K562 (cell line): ENCODE results near the gene CMTM8. TPM values are rescaled to one million over a fixed set of nuclear protein-coding genes. Genes with fewer than 3 reads are reported as not detected.

ENCODE experiments used
- ATAC-seq: fragments of 200-7000 bp; cut with Tn5 transposase; 3 replicates; pipeline ENCODE4 v1.9.1; 2020; ENCODE audit warnings: moderate library complexity
- BruUV-seq: library from RNA; stranded (reverse); fragments of 400-500 nt; replicated peaks from 2 replicates; lab custom pipeline; 2021; lab: Mats Ljungman, UMichigan
- CTCF ChIA-PET: fragments of 300-600 bp; formaldehyde crosslinking; extraction: SDS; loops from one replicate; lab custom pipeline; 2021; ENCODE audit warnings: low intra/inter-chr PET ratio; lab: Yijun Ruan, JAX
- POLR2A ChIA-PET: fragments of 300-600, 350-650 bp; sonication (Branson Sonifier 250); formaldehyde crosslinking; extraction: SDS; loops from one replicate; lab custom pipeline; 2021; ENCODE audit warnings: antibody characterized with exemption, inconsistent platforms; lab: Yijun Ruan, JAX
- DNase-seq, 4 experiments: peaks; one replicate each; pipeline versions ENCODE4 v3.0.0 to v3.0.0-alpha.2; 2011 to 2018; ENCODE audit warnings: low spot score in 3 of 4, mixed read lengths in 3 of 4; ENCODE audit errors: extremely low read depth in 1 of 4
- FAIRE-seq: peaks from 2 replicates; lab custom pipeline; 2011; peaks lifted over from hg19 to GRCh38; lab: Jason Lieb, UNC
- H2AFZ ChIP-seq: 2 replicates; pipeline ENCODE4 v1.6.0; 2011; ENCODE audit warnings: low read depth, low read length, control low read depth, inconsistent platforms
- H3K27ac ChIP-seq: fragments of 200-600 bp; 3 replicates; pipeline ENCODE4 v1.8.0; 2011; ENCODE audit warnings: low read depth, mild to moderate bottlenecking, control low read depth, inconsistent platforms, low read length, moderate library complexity, mixed read lengths; ENCODE audit errors: extremely low read depth
- H3K27me3 ChIP-seq, 2 experiments: fragments of 300-600 bp in 1 of 2; 2 replicates in 1 of 2; 3 replicates in 1 of 2; pipeline versions ENCODE4 v1.6.0 to v1.8.0; 2011; ENCODE audit warnings: inconsistent platforms in 2 of 2, low read length in 2 of 2, mild to moderate bottlenecking in 1 of 2, mixed read lengths in 1 of 2, moderate library complexity in 1 of 2; ENCODE audit not compliant: control insufficient read depth in 2 of 2, insufficient read depth in 2 of 2
- H3K36me3 ChIP-seq: fragments of 300-600 bp; 3 replicates; pipeline ENCODE4 v1.8.0; 2011; ENCODE audit warnings: mild to moderate bottlenecking, low read length, inconsistent platforms; ENCODE audit not compliant: control insufficient read depth, insufficient read depth
- H3K4me1 ChIP-seq, 2 experiments: fragments of 200-600 bp in 1 of 2; replicated peaks in 1 of 2; 2 replicates in 1 of 2; 3 replicates in 1 of 2; pipeline versions ENCODE4 v1.5.1 to v1.8.0; 2011; ENCODE audit warnings: inconsistent platforms in 2 of 2, low read length in 2 of 2, mild to moderate bottlenecking in 1 of 2, mixed read lengths in 1 of 2, moderate library complexity in 1 of 2; ENCODE audit not compliant: control insufficient read depth in 2 of 2, insufficient read depth in 2 of 2
- H3K4me2 ChIP-seq: 2 replicates; pipeline ENCODE4 v1.6.1; 2011; ENCODE audit warnings: low read length, control low read depth, inconsistent platforms, mixed read lengths; ENCODE audit not compliant: insufficient read depth
- H3K4me3 ChIP-seq: fragments of 200-600 bp; sonication (generic), shearing (Covaris generic); 2 replicates; pipeline ENCODE4 v1.5.1; 2016; ENCODE audit warnings: control low read depth, inconsistent platforms
- H3K79me2 ChIP-seq: fragments of 200-600 bp; 3 replicates; pipeline ENCODE4 v1.8.0; 2011; ENCODE audit warnings: low read length, inconsistent platforms; ENCODE audit not compliant: control insufficient read depth, insufficient read depth
- H3K9ac ChIP-seq, 2 experiments: 2 replicates each; pipeline versions ENCODE4 v1.6.0 to v1.6.1; 2011; ENCODE audit warnings: low read depth in 2 of 2, low read length in 2 of 2, control low read depth in 1 of 2, inconsistent platforms in 1 of 2, mild to moderate bottlenecking in 1 of 2, mixed read lengths in 1 of 2; ENCODE audit not compliant: insufficient read depth in 1 of 2
- H3K9me1 ChIP-seq: one replicate; pipeline ENCODE4 v1.6.0; 2011; ENCODE audit warnings: inconsistent platforms, mild to moderate bottlenecking, low read length, moderate library complexity; ENCODE audit not compliant: control insufficient read depth, insufficient read depth
- H3K9me3 ChIP-seq: replicated peaks from 2 replicates; pipeline ENCODE4 v1.5.1; 2011; ENCODE audit warnings: low read depth, low read length, inconsistent platforms; ENCODE audit not compliant: control insufficient read depth, insufficient read depth
- H4K20me1 ChIP-seq: replicated peaks from 2 replicates; pipeline ENCODE4 v1.6.1; 2011; ENCODE audit warnings: low read length, inconsistent platforms, mixed read lengths; ENCODE audit not compliant: control insufficient read depth, insufficient read depth
- BDP1 ChIP-seq: IDR thresholded peaks from 3 replicates; pipeline ENCODE4 v1.6.1; 2011; ENCODE audit not compliant: insufficient read length, insufficient read depth
- BRCA1 ChIP-seq, 2 experiments: fragments of 450-650 bp in 1 of 2; sonication (generic) in 1 of 2; formaldehyde crosslinking in 1 of 2; IDR thresholded peaks; 2 replicates each; pipeline versions ENCODE4 v1.5.0 to v1.6.1; 2017 to 2020; ENCODE audit warnings: mild to moderate bottlenecking in 1 of 2, missing genetic modification reagents in 1 of 2
- CEBPB ChIP-seq: fragments of 450-650 bp; IDR thresholded peaks from 2 replicates; pipeline ENCODE4 v1.6.1; 2016; ENCODE audit warnings: missing genetic modification characterization, missing compliant biosample characterization
- CEBPG ChIP-seq, 3 experiments: fragments of 200-800 bp in 1 of 3; sonication (Bioruptor generic) in 1 of 3; sonication (generic) in 1 of 3; formaldehyde crosslinking in 1 of 3; IDR thresholded peaks in 2 of 3; conservative IDR thresholded peaks in 1 of 3; 2 replicates each; pipeline versions ENCODE4 v1.6.1 to v1.8.0; 2016 to 2022; ENCODE audit warnings: missing compliant biosample characterization in 2 of 3, missing genetic modification characterization in 2 of 3, mild to moderate bottlenecking in 1 of 3, missing genetic modification reagents in 1 of 3
- FOXJ3 ChIP-seq: sonication (generic); formaldehyde crosslinking; IDR thresholded peaks from 2 replicates; pipeline ENCODE4 v1.4.0; 2020; ENCODE audit warnings: mild to moderate bottlenecking, missing genetic modification reagents
- PRMT5 ChIP-seq: sonication (generic); formaldehyde crosslinking; IDR thresholded peaks from 2 replicates; pipeline ENCODE4 v1.5.0; 2020; ENCODE audit warnings: missing genetic modification reagents
- SMAD1 ChIP-seq: fragments of 150-350 bp; IDR thresholded peaks from 2 replicates; pipeline ENCODE4 v1.6.1; 2014; ENCODE audit warnings: low read length, low read depth; ENCODE audit not compliant: partially characterized antibody
- TAL1 ChIP-seq: fragments of 450-650 bp; IDR thresholded peaks from 2 replicates; pipeline ENCODE4 v1.6.1; 2016; ENCODE audit warnings: mild to moderate bottlenecking
- TFAP4 ChIP-seq: sonication (generic); formaldehyde crosslinking; IDR thresholded peaks from 2 replicates; pipeline ENCODE4 v1.8.0; 2022; ENCODE audit warnings: missing genetic modification reagents, mild to moderate bottlenecking, moderate library complexity, borderline replicate concordance
- in situ Hi-C: fragments of 300-500 bp; cut with MboI; formaldehyde crosslinking; loops from 4 replicates; pipeline ENCODE4 v1.15.0; 2018; ENCODE audit warnings: inconsistent platforms, mixed read lengths
- intact Hi-C: fragments of 100-400 bp; cut with micrococcal nuclease; formaldehyde crosslinking; loops from 2 replicates; pipeline ENCODE4 v1.14.2; 2022
- polyA plus RNA-seq, 8 experiments: library from polyadenylated mRNA; depleted of rRNA in 4 of 8; stranded (reverse) in 5 of 8; unstranded in 3 of 8; fragments of >200 nt; fragmentation: Nextera tagmentation in 2 of 8; fragmentation: Illumina TruSeq in 1 of 8; extraction: Ambion mirVana in 2 of 8; extraction: Trizol in 1 of 8; gene quantifications; 2 replicates each; pipeline versions ENCODE4 v1.2.1 to v1.2.3, GENCODE V29; 2011 to 2014; ENCODE audit warnings: inconsistent platforms in 1 of 8, missing spikeins in 1 of 8
- total RNA-seq, 7 experiments: library from RNA; depleted of rRNA in 6 of 7; stranded (reverse); fragments of >200 nt in 6 of 7; fragmentation: Illumina TruSeq in 2 of 7; extraction: Trizol in 2 of 7; gene quantifications; 2 replicates each; pipeline versions ENCODE4 v1.2.1 to v1.2.3, GENCODE V29; 2011 to 2021; ENCODE audit warnings: low replicate concordance in 1 of 7

Gene CMTM8
- total and polyA plus RNA-seq, 9 of the 15 experiments (the other 6 are each of a cell fraction or from before 2014, with no cell fraction given), result not detected

GRCh38 chr3:32352563-32352962, 114.1 kb downstream of the CMTM8 start:
- ATAC-seq (no peak), DNase-seq (no peak), FAIRE-seq (no peak)
- ChIA-PET POLR2A (no interaction called here), CTCF (no interaction called here)
- Histone ChIP-seq H3K9me1 (no peaks in the 10 kb centered on the region), H3K9ac (no peak overlapping the region), H4K20me1 (peaks cover 2% of the 10 kb centered on the region; the same call in 1 of the 2 replicates), H3K79me2 (no peaks in the 10 kb centered on the region), H3K4me3 (no peak overlapping the region), H2AFZ (no peak overlapping the region), H3K9me3 (no peaks in the 10 kb centered on the region), H3K4me1 (no peaks in the 10 kb centered on the region), H3K4me2 (no peak overlapping the region), H3K36me3 (no peaks in the 10 kb centered on the region), H3K27ac (no peak overlapping the region), H3K27me3 (peaks cover 12 to 16% of the 10 kb centered on the region in 2 experiments; a peak in 4 of 5 replicates)
- in situ Hi-C loops, result no loop called here
- no TSS peak for BruUV-seq
- no peak for TF ChIP-seq BDP1
- TF ChIP-seq TAL1, result no peak
- TF ChIP-seq PRMT5 (CRISPR knock-in tag), result no peak
- no peak for TF ChIP-seq SMAD1
- TF ChIP-seq TFAP4 (CRISPR knock-in tag), result no peak
- TF ChIP-seq CEBPB (tag), result peak; percentile 46; the same call in 1 of the 2 replicates
- TF ChIP-seq CEBPG (CRISPR knock-in tag; IDR thresholded peaks at IDR 0.05), result no peak
- 0 out of 4 replicates have a peak, but pooled peaks of 1 of the 2 experiments have one; percentile 16 for TF ChIP-seq CEBPG (tag; conservative IDR thresholded peaks at IDR 0.05 in 1 of 2, IDR thresholded peaks at IDR 0.05 in 1 of 2)
- TF ChIP-seq BRCA1 (IDR thresholded peaks at IDR 0.05), result no peak
- no peak for TF ChIP-seq BRCA1 (CRISPR knock-in tag; IDR thresholded peaks at IDR 0.05)
- no peak for TF ChIP-seq FOXJ3 (CRISPR knock-in tag)
- intact Hi-C loops, result no loop called here
